Keratinocyte (primary cell): ENCODE results near the gene VEZT.

Experiments used
- EZH2 ChIP-seq: IDR thresholded peaks from one replicate; pipeline ENCODE4 v1.6.1; 2012; ENCODE audit warnings: inconsistent platforms, mild to moderate bottlenecking, low read length, moderate library complexity
- TF ChIP-seq, protein P1 (sequence below), 3 experiments: IDR thresholded peaks in 1 of 3; conservative IDR thresholded peaks in 1 of 3; optimal IDR thresholded peaks in 1 of 3; 2 replicates in 2 of 3; 3 replicates in 1 of 3; pipeline versions ENCODE3 to v1.5.1; 2011; ENCODE audit warnings: low read length in 3 of 3, mild to moderate bottlenecking in 3 of 3, moderate library complexity in 2 of 3, control low read depth in 1 of 3, inconsistent platforms in 1 of 3; ENCODE audit not compliant: insufficient read depth in 2 of 3; ENCODE audit errors: extremely low read depth in 1 of 3

DNA sequence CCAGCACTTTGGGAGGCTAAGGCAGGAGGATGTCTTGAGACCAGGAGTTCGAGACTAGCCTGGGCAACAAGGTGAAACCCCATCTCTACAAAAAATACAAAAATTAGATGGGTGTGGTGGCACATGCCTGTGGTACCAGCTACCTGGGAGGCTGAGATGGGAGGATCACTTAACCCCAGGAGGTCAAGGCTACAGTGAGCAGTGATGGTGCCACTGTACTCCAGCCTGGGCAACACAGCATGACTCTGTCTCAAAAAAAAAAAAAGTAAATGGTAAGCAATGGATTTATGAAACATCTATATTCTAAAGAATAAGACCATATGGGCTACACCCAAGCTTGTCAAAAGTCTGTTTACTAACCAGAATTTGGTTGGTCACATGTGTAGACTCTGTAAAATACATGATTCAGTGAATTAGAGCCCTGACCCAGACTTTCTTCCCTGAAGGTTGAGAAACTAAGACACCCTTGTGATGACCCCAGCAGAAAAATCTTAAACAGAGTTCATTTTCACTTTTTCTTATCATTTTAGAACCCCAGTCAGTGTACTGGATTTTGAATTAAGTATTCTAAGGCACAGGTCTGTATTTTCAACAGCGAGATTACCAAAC is 12.5 kb upstream of the VEZT start:
- no peak for TF ChIP-seq EZH2
- TF ChIP-seq, protein P1, sequence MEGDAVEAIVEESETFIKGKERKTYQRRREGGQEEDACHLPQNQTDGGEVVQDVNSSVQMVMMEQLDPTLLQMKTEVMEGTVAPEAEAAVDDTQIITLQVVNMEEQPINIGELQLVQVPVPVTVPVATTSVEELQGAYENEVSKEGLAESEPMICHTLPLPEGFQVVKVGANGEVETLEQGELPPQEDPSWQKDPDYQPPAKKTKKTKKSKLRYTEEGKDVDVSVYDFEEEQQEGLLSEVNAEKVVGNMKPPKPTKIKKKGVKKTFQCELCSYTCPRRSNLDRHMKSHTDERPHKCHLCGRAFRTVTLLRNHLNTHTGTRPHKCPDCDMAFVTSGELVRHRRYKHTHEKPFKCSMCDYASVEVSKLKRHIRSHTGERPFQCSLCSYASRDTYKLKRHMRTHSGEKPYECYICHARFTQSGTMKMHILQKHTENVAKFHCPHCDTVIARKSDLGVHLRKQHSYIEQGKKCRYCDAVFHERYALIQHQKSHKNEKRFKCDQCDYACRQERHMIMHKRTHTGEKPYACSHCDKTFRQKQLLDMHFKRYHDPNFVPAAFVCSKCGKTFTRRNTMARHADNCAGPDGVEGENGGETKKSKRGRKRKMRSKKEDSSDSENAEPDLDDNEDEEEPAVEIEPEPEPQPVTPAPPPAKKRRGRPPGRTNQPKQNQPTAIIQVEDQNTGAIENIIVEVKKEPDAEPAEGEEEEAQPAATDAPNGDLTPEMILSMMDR (optimal IDR thresholded peaks at IDR 0.05 in 1 of 3, IDR thresholded peaks at IDR 0.05 in 1 of 3, conservative IDR thresholded peaks at IDR 0.05 in 1 of 3; ENCODE audit: extremely low read depth in 1 of 3, insufficient read depth in 2 of 3, low read length in 3 of 3) = no peak
